LNCAP (cell line): ENCODE data around the gene MCTP1.
A peak's percentile ranks its signal among the peaks of the same experiment; 100 is the strongest.

Experiments used
- CTCF ChIP-seq: fragments of 450-650 bp; IDR thresholded peaks from 2 replicates; pipeline ENCODE4 v1.5.1; 2017; ENCODE audit warnings: mild to moderate bottlenecking

MCTP1 gene

GRCh38 chr5:95284572-95285408, at the start of gene MCTP1:
MCTP1 (minus strand) TSS chr5:95285094.
- TF ChIP-seq CTCF, result peak; percentile 23; the same call in 1 of the 2 replicates

- TF ChIP-seq CTCF, result no peak
These were observed 47.3 kb upstream of the MCTP1 start for GRCh38 chr5:95332158-95332557.

- no peak for TF ChIP-seq CTCF
These were observed 46.5 kb upstream of the MCTP1 start for GRCh38 chr5:95331358-95331757.

GRCh38 chr5:95327211-95327610, 42.3 kb upstream of the MCTP1 start:
- no peak for TF ChIP-seq CTCF

GRCh38 chr5:95317687-95318086, 32.8 kb upstream of the MCTP1 start:
- no peak for TF ChIP-seq CTCF

- peak; percentile 36; the same call in 1 of the 2 replicates for TF ChIP-seq CTCF
These were observed 32.2 kb upstream of the MCTP1 start for GRCh38 chr5:95317085-95317484.

- no peak for TF ChIP-seq CTCF
These were observed 19.8 kb upstream of the MCTP1 start for GRCh38 chr5:95304711-95305110.

GRCh38 chr5:95298651-95299050, 13.8 kb upstream of the MCTP1 start:
- TF ChIP-seq CTCF, result no peak
